ENCODE measurements around the gene SYT1.

DNA sequence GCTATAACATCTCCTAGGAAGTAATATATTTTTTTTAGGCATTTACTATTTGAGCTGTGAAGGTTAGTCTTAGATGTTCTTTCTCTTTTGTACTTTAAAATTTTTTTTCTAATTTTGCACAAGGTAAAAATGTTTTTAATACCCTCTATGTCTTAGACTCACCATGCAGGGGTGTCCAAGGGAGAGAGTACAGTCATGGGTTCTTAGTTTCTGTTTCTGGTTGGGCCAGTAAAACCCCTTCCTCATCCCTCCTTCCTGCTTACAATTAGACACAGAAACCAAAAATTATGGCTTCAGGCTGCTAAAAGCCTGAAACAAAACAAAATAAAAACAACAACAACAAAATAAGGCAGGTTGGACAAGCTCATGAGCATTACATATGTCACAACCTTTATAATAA lies 193.0 kb downstream of the SYT1 start:
- no peak for TF ChIP-seq POLR2A (IDR thresholded peaks at IDR 0.05; ENCODE audit: extremely low read depth, insufficient read length)
- TF ChIP-seq CTCF (IDR thresholded peaks at IDR 0.05; ENCODE audit: low read depth, low read length) = no peak
